ENCODE results near the gene DNER.

The DNER gene

DNA sequence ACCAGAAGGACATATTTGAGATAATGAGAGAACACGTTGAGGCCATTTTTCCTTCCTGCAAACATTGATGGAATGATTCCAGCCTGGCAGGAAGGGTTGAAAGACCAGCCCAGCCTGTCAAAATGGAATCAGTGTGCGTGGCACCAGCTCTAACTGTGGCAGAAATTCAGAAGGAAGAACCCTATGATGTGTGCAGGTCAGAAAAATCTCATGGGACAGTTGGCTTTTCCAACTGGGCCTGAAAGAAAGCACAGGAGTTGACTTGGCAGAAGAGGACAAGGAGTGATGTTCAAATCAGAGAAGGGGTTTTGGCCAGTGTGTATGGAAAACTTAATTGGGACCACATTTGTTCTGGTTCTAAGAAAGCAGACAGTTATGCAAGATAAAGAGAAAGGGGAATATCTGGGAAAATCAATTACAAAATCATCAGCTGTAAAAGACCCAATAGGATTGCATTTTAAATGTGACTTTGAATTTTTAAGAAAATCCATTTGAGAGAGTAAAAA lies 250.5 kb downstream of the DNER start:
- no peak for DNase-seq (ENCODE audit: low spot score)
- in situ Hi-C loops (cut with MboI; ENCODE audit: low pct_unique_long_range_greater_than_20kb, low sequenced_read_pairs, unreplicated experiment): no loop called here
- TF ChIP-seq, protein P1, sequence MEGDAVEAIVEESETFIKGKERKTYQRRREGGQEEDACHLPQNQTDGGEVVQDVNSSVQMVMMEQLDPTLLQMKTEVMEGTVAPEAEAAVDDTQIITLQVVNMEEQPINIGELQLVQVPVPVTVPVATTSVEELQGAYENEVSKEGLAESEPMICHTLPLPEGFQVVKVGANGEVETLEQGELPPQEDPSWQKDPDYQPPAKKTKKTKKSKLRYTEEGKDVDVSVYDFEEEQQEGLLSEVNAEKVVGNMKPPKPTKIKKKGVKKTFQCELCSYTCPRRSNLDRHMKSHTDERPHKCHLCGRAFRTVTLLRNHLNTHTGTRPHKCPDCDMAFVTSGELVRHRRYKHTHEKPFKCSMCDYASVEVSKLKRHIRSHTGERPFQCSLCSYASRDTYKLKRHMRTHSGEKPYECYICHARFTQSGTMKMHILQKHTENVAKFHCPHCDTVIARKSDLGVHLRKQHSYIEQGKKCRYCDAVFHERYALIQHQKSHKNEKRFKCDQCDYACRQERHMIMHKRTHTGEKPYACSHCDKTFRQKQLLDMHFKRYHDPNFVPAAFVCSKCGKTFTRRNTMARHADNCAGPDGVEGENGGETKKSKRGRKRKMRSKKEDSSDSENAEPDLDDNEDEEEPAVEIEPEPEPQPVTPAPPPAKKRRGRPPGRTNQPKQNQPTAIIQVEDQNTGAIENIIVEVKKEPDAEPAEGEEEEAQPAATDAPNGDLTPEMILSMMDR (IDR thresholded peaks at IDR 0.05; ENCODE audit: extremely low read depth, insufficient read depth, missing control alignments): no peak

DNA sequence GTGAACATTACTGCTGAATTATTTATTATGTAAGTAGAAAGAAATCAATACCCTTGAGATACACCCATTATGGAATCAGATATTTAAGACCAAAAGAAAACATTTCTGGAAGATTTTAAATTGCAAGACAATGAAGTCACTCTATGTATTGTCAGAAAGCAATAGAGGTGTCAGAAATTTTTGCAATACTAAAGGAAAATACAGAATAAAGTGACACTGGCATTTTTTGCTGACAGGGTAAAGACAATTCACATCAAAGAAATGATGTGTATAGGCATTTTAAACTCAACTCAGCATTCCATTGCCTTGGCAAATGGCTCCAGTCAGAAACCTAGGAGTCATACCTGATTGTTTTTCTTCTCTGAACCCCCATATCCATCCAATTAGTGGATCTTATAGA lies 252.2 kb downstream of the DNER start:
- in situ Hi-C loops (cut with MboI; ENCODE audit: low pct_unique_long_range_greater_than_20kb, low sequenced_read_pairs, unreplicated experiment): no loop called here
- DNase-seq (ENCODE audit: low spot score): no peak
- TF ChIP-seq, protein P1 (IDR thresholded peaks at IDR 0.05; ENCODE audit: extremely low read depth, insufficient read depth, missing control alignments): no peak

DNA sequence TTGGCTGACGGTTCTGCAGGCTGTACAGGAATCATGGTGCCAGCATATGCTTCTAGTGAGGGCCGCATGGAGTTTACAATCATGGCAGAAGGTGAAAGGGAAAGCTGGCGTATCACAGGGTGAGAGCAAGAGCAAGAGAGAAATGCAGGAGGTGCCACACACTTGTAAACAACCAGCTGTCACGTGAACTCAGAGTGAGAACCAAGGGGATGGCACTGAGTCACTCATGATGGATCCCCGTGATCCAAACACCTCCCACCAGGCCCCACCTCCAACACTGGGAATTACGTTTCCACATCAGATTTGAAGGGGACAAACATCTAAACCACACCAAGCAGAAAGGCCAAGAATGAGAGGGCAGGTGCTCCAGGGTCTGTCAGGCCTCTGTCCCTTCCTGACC lies 258.3 kb downstream of the DNER start:
- in situ Hi-C loops (cut with MboI; ENCODE audit: low pct_unique_long_range_greater_than_20kb, low sequenced_read_pairs, unreplicated experiment): no loop called here
- no peak for DNase-seq (ENCODE audit: low spot score)
- TF ChIP-seq, protein P1 (IDR thresholded peaks at IDR 0.05; ENCODE audit: extremely low read depth, insufficient read depth, missing control alignments): no peak

DNA sequence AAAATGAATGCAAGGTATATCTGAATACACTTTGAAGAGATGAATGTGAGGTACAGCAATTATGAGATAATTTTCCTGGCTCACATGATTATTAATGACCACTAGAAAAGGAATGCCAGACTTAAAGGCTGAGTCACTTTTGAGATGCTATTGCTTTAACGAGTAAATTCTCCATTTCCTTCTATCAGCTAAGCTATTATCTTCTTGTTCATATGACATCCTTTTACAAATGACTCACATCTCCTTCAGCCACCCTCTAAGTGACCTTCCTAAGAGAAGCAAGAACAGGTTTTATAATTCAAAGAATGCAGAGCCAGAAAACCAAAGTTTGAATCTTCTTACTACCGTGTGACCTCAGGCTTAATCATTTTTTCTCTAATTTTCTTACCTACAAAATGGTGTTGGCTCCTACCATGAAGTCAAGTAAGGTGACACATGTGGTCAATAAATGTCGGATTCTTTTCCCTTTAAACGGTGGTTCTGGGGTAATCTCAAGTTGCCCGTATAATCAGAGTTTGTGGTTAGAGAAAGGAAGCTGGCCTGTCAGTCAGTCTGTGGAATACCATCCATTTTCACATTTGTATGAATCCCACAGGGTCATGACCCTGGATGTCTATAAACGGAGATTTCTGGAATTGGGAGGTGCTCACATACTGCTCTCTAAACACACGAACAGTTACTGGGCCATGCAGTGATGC lies 259.3 kb downstream of the DNER start:
- no peak for DNase-seq (ENCODE audit: low spot score)
- TF ChIP-seq, protein P1 (IDR thresholded peaks at IDR 0.05; ENCODE audit: extremely low read depth, insufficient read depth, missing control alignments): no peak
- in situ Hi-C loops (cut with MboI; ENCODE audit: low pct_unique_long_range_greater_than_20kb, low sequenced_read_pairs, unreplicated experiment): no loop called here

DNA sequence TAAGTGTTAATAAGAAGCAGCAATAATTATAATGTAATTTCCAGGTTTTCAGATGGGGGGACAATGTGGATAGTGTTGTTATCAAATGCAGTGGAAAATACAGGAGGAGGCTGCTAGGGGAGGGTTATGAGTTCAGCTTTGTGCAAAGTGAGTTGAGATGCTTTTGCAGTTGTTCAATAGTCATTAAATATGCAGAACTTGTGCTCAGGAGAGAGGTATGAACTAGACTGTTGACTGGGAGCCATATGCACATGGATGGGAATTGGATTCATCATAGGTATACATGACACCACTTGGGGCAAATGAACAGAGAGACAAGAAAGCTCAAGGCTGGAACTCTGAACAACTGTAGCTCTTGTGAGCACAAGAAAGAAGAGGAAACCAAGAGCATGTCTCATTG lies 261.1 kb downstream of the DNER start:
- DNase-seq (ENCODE audit: low spot score): no peak
- in situ Hi-C loops (cut with MboI; ENCODE audit: low pct_unique_long_range_greater_than_20kb, low sequenced_read_pairs, unreplicated experiment): no loop called here
- TF ChIP-seq, protein P1 (IDR thresholded peaks at IDR 0.05; ENCODE audit: extremely low read depth, insufficient read depth, missing control alignments): no peak

DNA sequence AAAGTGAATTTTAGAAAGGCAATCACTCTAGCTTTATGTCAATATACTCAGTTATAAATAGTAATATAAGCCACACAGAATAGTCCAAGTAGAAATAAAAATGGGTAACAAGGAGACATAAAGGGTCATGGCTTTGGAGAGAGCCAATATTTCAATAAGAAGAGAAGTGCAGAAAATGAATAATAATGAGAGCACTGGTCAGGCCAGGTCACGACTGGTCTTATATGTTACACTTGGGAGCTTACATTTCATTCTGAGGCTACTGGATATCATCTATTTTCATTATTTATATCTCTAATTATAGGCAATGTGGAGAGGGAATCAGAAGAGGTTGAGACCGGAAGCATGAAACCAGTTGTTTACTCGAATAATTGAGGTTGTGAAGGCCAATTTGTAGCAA lies 262.5 kb downstream of the DNER start:
- in situ Hi-C loops (cut with MboI; ENCODE audit: low pct_unique_long_range_greater_than_20kb, low sequenced_read_pairs, unreplicated experiment): no loop called here
- TF ChIP-seq, protein P1 (IDR thresholded peaks at IDR 0.05; ENCODE audit: extremely low read depth, insufficient read depth, missing control alignments): no peak
- DNase-seq (ENCODE audit: low spot score): no peak

All from GM13977 (cell line).